ENCODE results near the gene AURKAIP1. TPM values are rescaled to one million over a fixed set of nuclear protein-coding genes. Genes with fewer than 3 reads are reported as not detected.
A peak's percentile ranks its signal among the peaks of the same experiment; 100 is the strongest.

Gene AURKAIP1
- total and polyA plus RNA-seq, 2 of the 4 experiments (the other 2 are of a cell fraction): 45.7 to 107 TPM

DNA sequence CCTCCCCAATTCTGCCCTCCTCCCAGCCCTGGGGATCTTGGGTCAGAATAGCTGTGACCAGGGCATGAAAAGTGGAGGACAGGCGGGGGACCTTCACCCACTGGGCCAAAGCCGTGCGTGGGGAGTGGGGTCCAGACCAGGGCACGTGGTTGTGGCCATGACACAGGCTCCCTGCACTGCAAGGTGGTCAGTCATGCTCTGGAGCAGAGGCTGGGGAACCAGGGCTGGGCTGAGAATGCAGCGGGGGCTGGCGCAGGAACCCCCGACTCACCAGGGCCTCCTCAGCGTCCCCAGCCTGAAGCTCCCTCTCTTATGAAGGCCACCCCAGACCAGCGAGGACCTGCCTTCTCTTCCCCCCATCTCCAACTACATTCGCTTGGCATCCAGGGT is 28.5 kb downstream of the AURKAIP1 start:
- 0 out of 2 replicates have a peak, but pooled peaks cover 3% of the 10 kb centered on the region for H3K9me1 ChIP-seq (ENCODE audit: insufficient read depth, low read length)
- 94% methylated on average over 7 of the region's 10 CpGs; no CpG with 5 or more reads in 1 of the 2 experiments for WGBS, 2 experiments (ENCODE audit: extremely low coverage in 2 of 2, insufficient read length in 1 of 2)
- H3K9me3 ChIP-seq (ENCODE audit: control insufficient read depth, insufficient read depth, low read length): no peaks in the 10 kb centered on the region
- no peak overlapping the region for H3K56ac ChIP-seq (ENCODE audit: extremely low read depth, insufficient read depth, low read length)
- ChIA-PET CTCF (no interaction called here), POLR2A (ENCODE audit: unreplicated experiment) (interaction anchor here (0.9 kb wide), 1 partner anchor 29 kb away, joined by 3 read pairs; the partner anchor contains the start of gene AURKAIP1)
- H2AK9ac ChIP-seq (replicated peaks; ENCODE audit: low read depth, low read length, poor library complexity): no peak overlapping the region
- no peak overlapping the region for H3K18ac ChIP-seq (ENCODE audit: low read depth, low read length)
- H3K4me2 ChIP-seq (ENCODE audit: low read depth, low read length): no peak overlapping the region
- no peak overlapping the region for H4K8ac ChIP-seq (ENCODE audit: low read depth in 2 of 2, low read length in 2 of 2)
- ATAC-seq (ENCODE audit: low read depth) (no peak), DNase-seq (no peak)
- H2BK20ac ChIP-seq (ENCODE audit: low read depth, low read length): no peak overlapping the region
- H3K27me3 ChIP-seq (ENCODE audit: control insufficient read depth, insufficient read depth, low read length): no peaks in the 10 kb centered on the region
- H3K27ac ChIP-seq (ENCODE audit: insufficient read depth, low read length): no peak overlapping the region
- H3K4me1 ChIP-seq (ENCODE audit: control insufficient read depth, insufficient read depth, low read length): peaks cover 31% of the 10 kb centered on the region
- no peak overlapping the region for H2AK5ac ChIP-seq (ENCODE audit: low read depth, low read length)
- peak overlapping the region; percentile 40 for H2BK5ac ChIP-seq (ENCODE audit: low read depth, low read length, poor library complexity, severe bottlenecking)
- H2AFZ ChIP-seq (replicated peaks; ENCODE audit: low read length, poor library complexity): no peak overlapping the region
- dilution Hi-C loops (cut with HindIII; ENCODE audit: low sequenced_read_pairs, unreplicated experiment) (no loop called here), in situ Hi-C loops (cut with MboI; ENCODE audit: low sequenced_read_pairs) (no loop called here), intact Hi-C loops (cut with micrococcal nuclease) (no loop called here)
- no peak overlapping the region for H3K9ac ChIP-seq (ENCODE audit: low read depth, low read length)
- TF ChIP-seq FOS (IDR thresholded peaks at IDR 0.05; ENCODE audit: low read depth, low read length) (no peak), NFE2L2 (IDR thresholded peaks at IDR 0.05; ENCODE audit: low read depth, low read length) (no peak), RFX5 (IDR thresholded peaks at IDR 0.05; ENCODE audit: low read depth, low read length) (no peak), RCOR1 (IDR thresholded peaks at IDR 0.05; ENCODE audit: insufficient replicate concordance, low read length) (no peak), CTCF (conservative IDR thresholded peaks at IDR 0.05; ENCODE audit: low read depth, low read length) (no peak), POLR2A (IDR thresholded peaks at IDR 0.05; ENCODE audit: low read depth, low read length) (no peak), MAZ (IDR thresholded peaks at IDR 0.05; ENCODE audit: borderline replicate concordance, low read depth, low read length) (no peak), MAFK (IDR thresholded peaks at IDR 0.05; ENCODE audit: low read depth, low read length) (no peak)
- BruUV-seq (replicated peaks): no TSS peak
- 0 out of 2 replicates have a peak overlapping the region, but pooled peaks have one; percentile 20 for H3K23ac ChIP-seq (ENCODE audit: low read depth, low read length)
- no peak overlapping the region for H4K5ac ChIP-seq (ENCODE audit: low read depth, low read length)
- H3K36me3 ChIP-seq (ENCODE audit: control insufficient read depth, insufficient read depth, low read length): peaks cover 4% of the 10 kb centered on the region; the same call in 1 of the 2 replicates
- no peak overlapping the region for H2BK15ac ChIP-seq (ENCODE audit: low read depth, low read length)
- no peak overlapping the region for H3K14ac ChIP-seq (replicated peaks; ENCODE audit: low read depth, low read length)
- H3K79me1 ChIP-seq (ENCODE audit: low read depth in 1 of 2, low read length in 2 of 2): peaks cover 2 to 55% of the 10 kb centered on the region in 2 experiments; a peak in 3 of 4 replicates
- H4K20me1 ChIP-seq (ENCODE audit: insufficient read depth, low read length): peaks cover 59% of the 10 kb centered on the region
- H3K4ac ChIP-seq (ENCODE audit: low read depth, low read length): no peak overlapping the region
- no peak overlapping the region for H2BK120ac ChIP-seq (ENCODE audit: low read depth, low read length)
- H4K91ac ChIP-seq (ENCODE audit: insufficient read depth, low read depth, low read length): no peak overlapping the region
- no peak overlapping the region for H3K4me3 ChIP-seq (ENCODE audit: insufficient read depth, low read depth, low read length)
